Stimulated activated naive CD8-positive, alpha-beta T cell treated with anti-CD3 and anti-CD28 coated beads, Interleukin-15, Interleukin-2, amounts not matched to agents 100 U/mL and 50 U/mL, for 24 hours (primary cell): ENCODE measurements around the gene PKD2.
"Not testable (repeated sequence)": the region's sequence is repeated elsewhere in the genome, so short reads cannot be mapped to it uniquely, and the experiment has no call there.

Experiments used
- ATAC-seq: fragments of 150-1000 bp; cut with Tn5 transposase; one replicate; pipeline ENCODE4 v1.10.0; 2021
- DNase-seq: peaks from one replicate; pipeline ENCODE4 v3.0.0; 2021

PKD2 gene

GRCh38 chr4:88070031-88070430, 62.6 kb downstream of the PKD2 start:
- ATAC-seq (no peak), DNase-seq (no peak)

GRCh38 chr4:88075336-88075735, 67.9 kb downstream of the PKD2 start:
- DNase-seq (no peak), ATAC-seq (no peak)

- DNase-seq = no peak
- no peak for ATAC-seq
These were observed 70.6 kb downstream of the PKD2 start for GRCh38 chr4:88077911-88078524.

GRCh38 chr4:88078579-88078978, 71.1 kb downstream of the PKD2 start:
- no peak for DNase-seq
- ATAC-seq = no peak

- no peak for ATAC-seq
- no peak for DNase-seq
These were observed 73.2 kb downstream of the PKD2 start for GRCh38 chr4:88080626-88081025.

GRCh38 chr4:88087004-88087403, 79.6 kb downstream of the PKD2 start:
- ATAC-seq = no peak
- no peak for DNase-seq

GRCh38 chr4:88090898-88091297, 83.5 kb downstream of the PKD2 start:
- no peak for ATAC-seq
- DNase-seq = no peak

- DNase-seq (no peak), ATAC-seq (no peak)
These were observed 83.9 kb downstream of the PKD2 start for GRCh38 chr4:88091378-88091777.

- DNase-seq (no peak), ATAC-seq (no peak)
These were observed 86.4 kb downstream of the PKD2 start for GRCh38 chr4:88093874-88094273.

GRCh38 chr4:88097301-88097700, 89.9 kb downstream of the PKD2 start:
- ATAC-seq (no peak), DNase-seq (no peak)

- no peak for DNase-seq
These were observed 90.3 kb downstream of the PKD2 start for GRCh38 chr4:88097781-88098180.

GRCh38 chr4:88098993-88099752, 91.7 kb downstream of the PKD2 start:
- ATAC-seq (no peak), DNase-seq (no peak)

More at GRCh38 chr4:88097781-88098180, 90.3 kb downstream of the PKD2 start:
- no peak for ATAC-seq

- no peak for DNase-seq
These were observed 93.7 kb downstream of the PKD2 start for GRCh38 chr4:88101165-88101564.

GRCh38 chr4:88102026-88102425, 94.6 kb downstream of the PKD2 start:
- DNase-seq = no peak
- no peak for ATAC-seq

More at GRCh38 chr4:88101165-88101564, 93.7 kb downstream of the PKD2 start:
- ATAC-seq = no peak

- no peak for ATAC-seq
These were observed 97.6 kb downstream of the PKD2 start for GRCh38 chr4:88104902-88105610.

GRCh38 chr4:88106205-88106604, 98.8 kb downstream of the PKD2 start:
- DNase-seq (no peak), ATAC-seq (peak; percentile 72)

More at GRCh38 chr4:88104902-88105610, 97.6 kb downstream of the PKD2 start:
- no peak for DNase-seq

- ATAC-seq (no peak), DNase-seq (no peak)
These were observed 100.1 kb downstream of the PKD2 start for GRCh38 chr4:88107406-88108107.

GRCh38 chr4:88108108-88108465, 100.7 kb downstream of the PKD2 start:
- not testable (repeated sequence) for ATAC-seq, DNase-seq

GRCh38 chr4:88108747-88109122, 101.3 kb downstream of the PKD2 start:
- DNase-seq (no peak), ATAC-seq (no peak)

GRCh38 chr4:88109123-88109881, 101.9 kb downstream of the PKD2 start:
- ATAC-seq = no peak
- no peak for DNase-seq

GRCh38 chr4:88110826-88111225, 103.4 kb downstream of the PKD2 start:
- no peak for ATAC-seq

GRCh38 chr4:88112856-88113255, 105.4 kb downstream of the PKD2 start:
- DNase-seq = no peak
- ATAC-seq = no peak

More at GRCh38 chr4:88110826-88111225, 103.4 kb downstream of the PKD2 start:
- no peak for DNase-seq
